Astrocyte of the spinal cord (primary cell): ENCODE data around the gene PXK.

ENCODE experiments used
- DNase-seq: peaks from one replicate; pipeline ENCODE4 v3.0.0; 2011; ENCODE audit warnings: low read depth, low spot score
- H3K4me3 ChIP-seq: 2 replicates; pipeline ENCODE4 v1.5.1; 2011; ENCODE audit warnings: low read depth, mild to moderate bottlenecking, low read length, moderate library complexity
- in situ Hi-C: cut with HindIII; loops from 2 replicates; pipeline ENCODE4 v1.10.0; 2017; ENCODE audit warnings: low sequenced_read_pairs
- TF ChIP-seq, protein P1 (sequence below): IDR thresholded peaks from 2 replicates; pipeline ENCODE4 v1.5.1; 2012; ENCODE audit warnings: low read depth, mild to moderate bottlenecking, low read length, inconsistent platforms

Gene PXK

DNA sequence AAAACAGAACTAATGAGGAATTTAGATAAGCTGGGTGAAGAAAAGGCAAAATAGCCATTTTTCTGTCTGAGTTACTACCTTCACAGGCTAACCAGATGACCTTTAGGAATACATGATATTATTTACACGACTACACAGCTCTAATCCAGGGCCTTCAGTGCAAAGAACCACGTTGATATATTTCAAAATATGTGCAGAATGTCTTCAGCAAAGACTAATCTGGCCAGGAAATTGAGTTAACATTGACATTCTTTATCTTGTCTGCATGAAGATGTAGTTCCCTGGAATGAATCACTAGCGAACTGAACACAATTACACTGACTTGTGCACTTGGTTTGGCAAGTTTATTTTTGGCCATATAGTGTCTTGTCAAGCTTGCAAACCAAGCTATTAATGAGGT is 59.5 kb downstream of the PXK start:
- DNase-seq: no peak
- no peak overlapping the region for H3K4me3 ChIP-seq
- TF ChIP-seq, protein P1, sequence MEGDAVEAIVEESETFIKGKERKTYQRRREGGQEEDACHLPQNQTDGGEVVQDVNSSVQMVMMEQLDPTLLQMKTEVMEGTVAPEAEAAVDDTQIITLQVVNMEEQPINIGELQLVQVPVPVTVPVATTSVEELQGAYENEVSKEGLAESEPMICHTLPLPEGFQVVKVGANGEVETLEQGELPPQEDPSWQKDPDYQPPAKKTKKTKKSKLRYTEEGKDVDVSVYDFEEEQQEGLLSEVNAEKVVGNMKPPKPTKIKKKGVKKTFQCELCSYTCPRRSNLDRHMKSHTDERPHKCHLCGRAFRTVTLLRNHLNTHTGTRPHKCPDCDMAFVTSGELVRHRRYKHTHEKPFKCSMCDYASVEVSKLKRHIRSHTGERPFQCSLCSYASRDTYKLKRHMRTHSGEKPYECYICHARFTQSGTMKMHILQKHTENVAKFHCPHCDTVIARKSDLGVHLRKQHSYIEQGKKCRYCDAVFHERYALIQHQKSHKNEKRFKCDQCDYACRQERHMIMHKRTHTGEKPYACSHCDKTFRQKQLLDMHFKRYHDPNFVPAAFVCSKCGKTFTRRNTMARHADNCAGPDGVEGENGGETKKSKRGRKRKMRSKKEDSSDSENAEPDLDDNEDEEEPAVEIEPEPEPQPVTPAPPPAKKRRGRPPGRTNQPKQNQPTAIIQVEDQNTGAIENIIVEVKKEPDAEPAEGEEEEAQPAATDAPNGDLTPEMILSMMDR: no peak
- in situ Hi-C loops: no loop called here

DNA sequence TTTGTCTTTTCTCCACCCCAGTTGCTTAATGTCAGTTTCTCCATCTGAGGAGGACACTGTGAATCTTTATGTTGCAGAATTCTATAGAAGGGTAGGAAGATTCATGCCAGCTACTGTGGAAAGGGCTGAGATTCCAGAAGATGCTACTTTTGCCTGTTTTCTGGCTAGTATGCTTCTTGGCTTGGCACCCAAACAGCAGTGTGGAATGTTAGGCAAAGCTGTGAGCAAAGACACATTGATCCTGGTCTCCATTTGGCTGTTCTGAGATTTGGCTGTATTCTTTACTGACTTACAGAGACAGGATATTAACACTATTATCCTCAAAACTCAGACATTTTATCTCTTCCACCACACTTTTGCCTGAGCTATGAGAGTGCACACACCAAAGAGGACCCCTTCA is 61.6 kb downstream of the PXK start:
- H3K4me3 ChIP-seq: no peak overlapping the region
- in situ Hi-C loops: no loop called here
- TF ChIP-seq, protein P1: no peak
- DNase-seq: no peak

DNA sequence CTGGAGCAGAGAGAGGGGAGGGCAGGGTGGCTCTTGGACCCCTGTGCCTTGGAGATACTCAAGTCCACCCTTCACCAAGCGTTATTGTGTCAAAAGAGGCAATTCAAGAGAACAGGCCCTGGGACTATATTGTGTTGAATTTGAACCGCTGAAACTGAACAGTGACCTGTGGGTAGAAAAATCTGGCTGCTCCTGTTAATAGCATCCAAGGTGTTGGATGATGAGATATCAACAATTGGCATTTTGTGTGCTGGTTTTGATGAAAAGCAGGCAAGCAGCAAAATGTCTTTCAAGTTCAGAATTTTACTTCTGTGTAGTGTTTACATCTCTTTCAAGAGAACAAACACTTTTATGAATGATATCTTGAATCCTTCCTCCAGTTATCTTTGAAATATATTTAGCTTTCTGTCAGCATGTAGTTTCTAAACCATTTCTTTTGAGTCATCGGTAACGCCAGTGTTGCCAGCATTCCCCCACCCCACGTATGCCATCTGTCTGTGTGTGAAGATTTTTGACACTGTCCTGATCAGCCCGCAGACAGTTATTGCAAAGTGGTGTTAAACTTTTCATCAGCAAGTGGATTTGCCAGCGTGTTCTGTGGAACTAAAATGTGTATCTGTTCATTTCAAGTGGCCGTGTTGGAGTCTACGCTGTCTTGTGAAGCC is 66.1 kb downstream of the PXK start:
- H3K4me3 ChIP-seq: no peak overlapping the region
- TF ChIP-seq, protein P1: no peak
- no peak for DNase-seq
- in situ Hi-C loops: no loop called here

DNA sequence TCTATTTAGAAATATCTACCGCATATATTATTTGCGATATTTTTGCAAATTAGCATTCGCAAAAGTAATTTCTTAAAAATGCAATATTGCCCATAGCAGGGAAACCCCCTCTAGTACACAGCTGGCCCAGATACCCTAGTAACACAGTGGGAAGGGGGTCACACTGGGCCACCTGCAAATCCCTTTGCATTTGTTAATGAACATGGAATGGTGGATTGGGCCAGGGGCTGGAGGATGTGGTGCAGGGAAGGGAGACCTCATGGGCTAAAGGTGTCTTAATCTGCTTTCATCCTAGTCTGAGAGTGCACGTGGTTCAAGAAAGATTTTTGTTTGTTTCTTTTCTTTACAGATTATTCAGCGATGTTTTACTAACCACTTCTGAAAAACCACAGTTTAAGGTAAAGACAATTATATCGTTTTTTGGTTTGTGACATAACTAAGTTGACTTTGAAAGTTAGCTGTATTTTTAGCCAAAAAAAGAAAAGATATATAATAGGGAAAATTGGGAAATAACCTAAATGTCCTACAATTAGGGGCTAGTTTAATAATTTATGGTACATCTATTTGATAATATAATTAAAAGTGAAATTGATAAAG is 70.9 kb downstream of the PXK start:
- DNase-seq: no peak

DNA sequence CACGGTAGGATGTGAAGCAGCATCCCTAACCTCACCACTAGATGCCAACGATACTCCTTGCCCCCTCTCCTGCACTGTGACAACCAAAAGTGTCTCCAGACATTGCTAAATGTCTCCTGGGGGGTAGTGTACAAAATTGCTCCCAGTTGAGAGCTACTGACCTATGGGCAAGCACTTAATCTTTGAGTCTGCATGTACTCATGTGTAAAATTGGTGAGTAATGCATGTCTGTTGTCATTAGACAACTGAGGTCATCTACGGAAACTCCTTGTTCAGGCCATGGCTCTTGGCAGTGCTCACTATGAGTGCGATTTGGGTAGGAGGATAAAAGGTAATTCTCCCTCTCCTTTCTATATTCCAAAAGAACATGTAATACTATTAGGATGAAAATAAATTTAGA is 71.7 kb downstream of the PXK start:
- in situ Hi-C loops: no loop called here
- peak; percentile 75 for DNase-seq
- TF ChIP-seq, protein P1: no peak

More for the DNA sequence above, 70.9 kb downstream of the PXK start:
- no peak overlapping the region for H3K4me3 ChIP-seq
- TF ChIP-seq, protein P1: no peak
- in situ Hi-C loops: no loop called here

DNA sequence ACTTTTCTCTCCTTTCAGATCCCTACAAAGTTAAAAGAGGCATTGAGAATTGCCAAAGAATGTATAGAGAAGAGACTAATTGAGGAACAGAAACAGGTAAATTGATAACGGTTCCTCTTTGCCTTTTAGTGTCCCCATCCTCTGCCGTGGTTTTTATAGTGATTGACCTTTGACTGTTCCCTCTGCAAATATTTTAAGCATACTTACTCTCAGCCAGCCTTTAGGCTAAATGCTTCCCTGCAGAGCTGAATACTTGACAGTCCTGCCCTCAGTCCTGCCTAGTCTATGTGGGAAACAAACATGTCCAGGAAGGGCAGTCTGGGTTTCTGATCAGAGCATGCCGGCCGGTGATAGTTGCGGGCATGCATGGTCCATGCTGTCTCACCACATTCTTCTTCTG is 76.2 kb downstream of the PXK start:
- no peak overlapping the region for H3K4me3 ChIP-seq
- no peak for DNase-seq
- in situ Hi-C loops: no loop called here
- TF ChIP-seq, protein P1: no peak

More for the DNA sequence above, 71.7 kb downstream of the PXK start:
- no peak overlapping the region for H3K4me3 ChIP-seq
